Gastrocnemius medialis (tissue), 4 donors: ENCODE measurements around the gene PRSS8. TPM values are rescaled to one million over a fixed set of nuclear protein-coding genes. Genes with fewer than 3 reads are reported as not detected.

Source experiments
- ATAC-seq, 2 donors: fragments of 150-250 bp; one replicate each; pipeline ENCODE4 v1.9.1; 2016
- DNase-seq, 2 donors: peaks; one replicate each; pipeline ENCODE4 v3.0.0-alpha.2; 2019
- H3K27ac ChIP-seq, 4 donors: fragments of 200-600 bp; sonication (generic); 1 replicate in 1 of 4; 2 replicates in 3 of 4; pipeline ENCODE4 v1.5.1; 2016 to 2018; ENCODE audit warnings: mild to moderate bottlenecking in 2 of 4, moderate library complexity in 1 of 4
- H3K27me3 ChIP-seq, 3 donors: fragments of 200-600 bp; sonication (generic) in 2 of 3; 1 replicate in 1 of 3; 2 replicates in 2 of 3; pipeline versions ENCODE4 v1.5.1 to v1.6.0; 2016 to 2019; ENCODE audit warnings: mild to moderate bottlenecking in 1 of 3, moderate library complexity in 1 of 3
- H3K36me3 ChIP-seq, 2 donors: fragments of 200-600 bp; sonication (generic) in 1 of 2; one replicate each; pipeline ENCODE4 v1.5.1; 2017 to 2018
- H3K4me1 ChIP-seq, 2 donors: fragments of 200-600 bp; sonication (generic) in 1 of 2; one replicate each; pipeline ENCODE4 v1.5.1; 2016 to 2017; ENCODE audit warnings: mild to moderate bottlenecking in 2 of 2
- H3K4me3 ChIP-seq, 4 donors: fragments of 200-600 bp; sonication (generic) in 3 of 4; 1 replicate in 1 of 4; 2 replicates in 3 of 4; pipeline ENCODE4 v1.5.1; 2016 to 2019; ENCODE audit warnings: mild to moderate bottlenecking in 2 of 4
- H3K9me3 ChIP-seq, 3 donors: fragments of 200-600 bp; sonication (generic) in 2 of 3; 1 replicate in 1 of 3; 2 replicates in 2 of 3; pipeline ENCODE4 v1.5.1; 2016 to 2019
- CTCF ChIP-seq, 5 experiments: fragments of 450-650 bp in 3 of 5; fragments of 200-600 bp in 2 of 5; sonication (generic) in 2 of 5; IDR thresholded peaks in 4 of 5; conservative IDR thresholded peaks in 1 of 5; 1 replicate in 4 of 5; 2 replicates in 1 of 5; pipeline ENCODE4 v1.5.1; 2016 to 2019; ENCODE audit warnings: antibody characterized with exemption in 5 of 5, mild to moderate bottlenecking in 3 of 5, moderate library complexity in 3 of 5
- POLR2A ChIP-seq, 2 donors: fragments of 450-650 bp; IDR thresholded peaks; one replicate each; pipeline ENCODE4 v1.6.1; 2017; ENCODE audit warnings: antibody characterized with exemption in 2 of 2, mild to moderate bottlenecking in 2 of 2, moderate library complexity in 2 of 2
- in situ Hi-C, 4 donors: fragments of 200-750 bp; cut with MboI; loops; one replicate each; pipeline versions ENCODE4 v1.15.0 to v1.8.0; 2017; ENCODE audit warnings: low sequenced_read_pairs in 4 of 4
- intact Hi-C: fragments of 100-400 bp; cut with DNase I; formaldehyde crosslinking; loops from one replicate; pipeline ENCODE4 v1.15.1; 2023; ENCODE audit warnings: low total_unique reads
- total RNA-seq, 4 donors: library from RNA; depleted of rRNA; stranded (reverse); fragments of >200 nt; gene quantifications; one replicate each; pipeline versions ENCODE4 v1.1.0 to v1.2.3, GENCODE V29; 2016

Gene PRSS8
- total RNA-seq, 4 donors from 2014 or later, result 0.24 to 1.2 TPM; not detected in 2

GRCh38 chr16:31149894-31150890, 14.7 kb upstream of the PRSS8 start, which contains the start of gene PRSS36:
TSS of gene PRSS36 (minus strand) at chr16:31150066. CDS start at chr16:31150035, 31 bp downstream.
- H3K4me1 ChIP-seq, result peaks cover 0 to 5% of the 10 kb centered on the region in 2 donors
- TF ChIP-seq POLR2A (IDR thresholded peaks at IDR 0.05) (no peak), CTCF (IDR thresholded peaks at IDR 0.05 in 4 of 5, conservative IDR thresholded peaks at IDR 0.05 in 1 of 5) (no peak)
- no peak within 1 kb of the TSS for H3K4me3 ChIP-seq
- H3K27ac ChIP-seq, result peak within 1 kb of the TSS in 3 of 4 donors; percentile 44 to 60 (median 46)
- H3K27me3 ChIP-seq, result no peaks in the 10 kb centered on the region
- no peaks in the 10 kb centered on the region for H3K36me3 ChIP-seq
- ATAC-seq (peak; percentile 61 to 76), DNase-seq (peak in 1 of 2 donors; percentile 63)
- in situ Hi-C loops (loop anchor here in 2 of 4 donors (10.0 to 25.0 kb wide), 3 partner anchors 55 to 163 kb away; partner anchors contain the start of genes HSD3B7 (in 1 of the 2), STX1B (in 1 of the 2) and VKORC1 (in 1 of the 2)), intact Hi-C loops (no loop called here)
- H3K9me3 ChIP-seq, result no peaks in the 10 kb centered on the region

- Histone ChIP-seq H3K4me3 (no peak overlapping the region), H3K4me1 (peaks cover 0 to 5% of the 10 kb centered on the region in 2 donors), H3K9me3 (no peaks in the 10 kb centered on the region), H3K36me3 (no peaks in the 10 kb centered on the region), H3K27ac (peak overlapping the region in 2 of 4 donors; percentile 46 to 60), H3K27me3 (no peaks in the 10 kb centered on the region)
- intact Hi-C loops (no loop called here), in situ Hi-C loops (no loop called here)
- TF ChIP-seq CTCF (IDR thresholded peaks at IDR 0.05 in 4 of 5, conservative IDR thresholded peaks at IDR 0.05 in 1 of 5), result no peak
- no peak for TF ChIP-seq POLR2A (IDR thresholded peaks at IDR 0.05)
- ATAC-seq, result no peak
- peak in 1 of 2 donors; percentile 23 for DNase-seq
These were observed 13.8 kb upstream of the PRSS8 start for GRCh38 chr16:31149332-31149731.

GRCh38 chr16:31148896-31149295, 13.4 kb upstream of the PRSS8 start:
- TF ChIP-seq POLR2A (IDR thresholded peaks at IDR 0.05) (no peak), CTCF (IDR thresholded peaks at IDR 0.05 in 4 of 5, conservative IDR thresholded peaks at IDR 0.05 in 1 of 5) (no peak)
- intact Hi-C loops (no loop called here), in situ Hi-C loops (no loop called here)
- no peak for ATAC-seq
- no peaks in the 10 kb centered on the region for H3K36me3 ChIP-seq
- no peak overlapping the region for H3K4me3 ChIP-seq
- no peak overlapping the region for H3K27ac ChIP-seq
- DNase-seq, result no peak
- peaks cover 0 to 5% of the 10 kb centered on the region in 2 donors for H3K4me1 ChIP-seq
- H3K27me3 ChIP-seq, result no peaks in the 10 kb centered on the region
- H3K9me3 ChIP-seq, result no peaks in the 10 kb centered on the region

GRCh38 chr16:31148281-31148728, 12.8 kb upstream of the PRSS8 start:
- ATAC-seq (no peak), DNase-seq (no peak)
- TF ChIP-seq POLR2A (IDR thresholded peaks at IDR 0.05) (no peak), CTCF (IDR thresholded peaks at IDR 0.05 in 4 of 5, conservative IDR thresholded peaks at IDR 0.05 in 1 of 5) (no peak)
- Histone ChIP-seq H3K9me3 (no peaks in the 10 kb centered on the region), H3K27me3 (no peaks in the 10 kb centered on the region), H3K4me1 (peaks cover 0 to 5% of the 10 kb centered on the region in 2 donors), H3K27ac (no peak overlapping the region), H3K36me3 (no peaks in the 10 kb centered on the region), H3K4me3 (no peak overlapping the region)
- in situ Hi-C loops (no loop called here), intact Hi-C loops (no loop called here)
